ENCODE measurements around the gene ROBO2. TPM values are rescaled to one million over a fixed set of nuclear protein-coding genes. Genes with fewer than 3 reads are reported as not detected.

ROBO2 gene
- total RNA-seq, 2 donors from 2014 or later = not detected

DNA sequence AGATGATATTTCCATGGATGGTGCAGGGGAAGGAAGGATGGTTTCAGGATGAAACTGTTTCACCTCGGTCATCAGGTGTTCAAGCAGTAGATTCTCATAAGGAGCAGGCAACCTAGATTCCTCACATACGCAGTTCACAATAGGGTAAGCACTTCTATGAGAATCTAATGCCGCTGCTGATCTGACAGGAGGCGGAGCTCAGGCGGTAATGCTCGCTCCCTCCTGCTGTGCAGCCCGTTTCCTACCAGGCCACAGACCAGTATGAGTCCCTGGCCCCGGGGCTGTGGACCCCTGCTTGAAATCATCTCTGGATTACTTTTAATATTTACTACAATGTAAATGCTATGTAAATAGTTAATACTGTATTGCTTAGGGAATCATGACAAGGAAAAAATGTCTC lies 241.8 kb downstream of the ROBO2 start:
- Mint-ChIP-seq H3K27me3 (ENCODE audit: low read depth) (no peaks in the 10 kb centered on the region), H3K4me1 (ENCODE audit: low read depth) (no peaks in the 10 kb centered on the region), H3K9me3 (peaks cover 4 to 8% of the 10 kb centered on the region in 2 donors), H3K36me3 (ENCODE audit: insufficient read depth in 2 of 2) (peaks cover 1 to 2% of the 10 kb centered on the region in 2 donors), H3K4me3 (no peak overlapping the region), H3K27ac (no peak overlapping the region)
- no peak for ATAC-seq (replicated peaks in 1 of 2)
- no peak for DNase-seq

DNA sequence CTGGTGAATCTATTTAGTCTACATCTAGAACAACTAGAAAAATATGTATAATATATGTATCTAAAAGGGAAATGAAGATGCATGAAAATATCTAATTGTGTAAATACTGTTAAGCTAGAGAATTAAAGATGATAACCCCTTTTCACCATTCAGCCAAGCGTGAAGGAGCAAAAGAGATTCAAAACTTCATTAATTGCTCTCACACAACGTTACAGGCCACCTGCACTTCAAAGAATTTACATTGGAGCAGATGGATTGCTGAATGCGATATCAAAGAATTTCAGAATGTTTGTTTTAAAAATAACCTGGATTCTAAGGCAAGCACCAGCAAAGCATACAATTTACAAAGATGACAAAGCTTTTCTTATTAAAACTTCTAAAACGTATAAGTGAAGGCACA lies 243.2 kb downstream of the ROBO2 start:
- no peak overlapping the region for H3K4me3 Mint-ChIP-seq
- H3K27me3 Mint-ChIP-seq (ENCODE audit: low read depth) = no peaks in the 10 kb centered on the region
- H3K27ac Mint-ChIP-seq = no peak overlapping the region
- ATAC-seq (replicated peaks in 1 of 2) (no peak), DNase-seq (no peak)
- H3K36me3 Mint-ChIP-seq (ENCODE audit: insufficient read depth in 2 of 2) = peaks cover 0 to 2% of the 10 kb centered on the region in 2 donors
- H3K9me3 Mint-ChIP-seq = peaks cover 3 to 4% of the 10 kb centered on the region in 2 donors
- no peaks in the 10 kb centered on the region for H3K4me1 Mint-ChIP-seq (ENCODE audit: low read depth)

DNA sequence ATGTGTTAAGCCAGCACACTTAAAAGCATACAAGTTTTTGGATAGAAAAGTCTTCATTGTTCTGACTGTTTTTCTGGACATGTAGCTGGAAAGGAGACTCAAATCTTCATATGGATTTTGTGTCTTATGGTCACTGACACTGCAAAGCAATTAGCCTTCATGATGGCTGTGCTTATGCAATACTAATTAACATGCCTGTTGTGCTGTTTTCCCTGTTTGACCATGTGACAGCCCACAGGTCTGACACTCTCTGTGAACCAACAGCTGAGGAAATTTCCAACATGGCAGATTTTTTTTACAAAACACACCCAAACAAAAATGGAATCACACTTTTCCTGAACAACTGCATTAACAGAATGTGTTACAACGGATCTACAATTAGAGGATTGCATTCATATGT lies 248.4 kb downstream of the ROBO2 start:
- no peak for DNase-seq
- no peak for ATAC-seq (replicated peaks in 1 of 2)
- peaks cover 3 to 5% of the 10 kb centered on the region in 2 donors for H3K36me3 Mint-ChIP-seq (ENCODE audit: insufficient read depth in 2 of 2)
- no peaks in the 10 kb centered on the region for H3K27me3 Mint-ChIP-seq (ENCODE audit: low read depth)
- H3K4me3 Mint-ChIP-seq = no peak overlapping the region
- no peaks in the 10 kb centered on the region for H3K4me1 Mint-ChIP-seq (ENCODE audit: low read depth)
- peaks cover 6 to 21% of the 10 kb centered on the region in 2 donors for H3K9me3 Mint-ChIP-seq
- no peak overlapping the region for H3K27ac Mint-ChIP-seq

DNA sequence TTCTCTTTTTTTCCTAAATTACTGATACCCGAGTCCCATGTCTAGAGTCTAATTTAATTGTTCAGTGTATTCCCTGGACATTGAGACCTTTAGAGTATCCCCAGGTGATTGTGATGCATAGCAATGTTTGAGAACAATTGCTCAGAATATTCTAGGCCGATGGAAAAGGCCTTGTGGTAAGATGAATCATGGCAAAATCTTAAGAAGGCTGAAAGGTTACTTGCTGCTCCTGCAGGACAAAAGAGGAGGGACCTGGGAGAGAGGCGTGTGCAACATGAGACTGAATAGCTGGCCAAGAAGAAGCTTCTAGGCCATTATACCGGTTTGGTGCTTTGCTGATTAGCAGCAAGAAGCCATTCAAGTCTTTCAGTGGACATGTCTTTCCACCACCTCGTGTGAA lies 256.6 kb downstream of the ROBO2 start:
- Mint-ChIP-seq H3K4me1 (ENCODE audit: low read depth) (no peaks in the 10 kb centered on the region), H3K27ac (no peak overlapping the region), H3K4me3 (no peak overlapping the region), H3K36me3 (ENCODE audit: insufficient read depth in 2 of 2) (peaks cover 3 to 5% of the 10 kb centered on the region in 2 donors), H3K27me3 (ENCODE audit: low read depth) (no peaks in the 10 kb centered on the region), H3K9me3 (peaks cover 12 to 31% of the 10 kb centered on the region in 2 donors)
- ATAC-seq (replicated peaks in 1 of 2) (no peak), DNase-seq (no peak)

DNA sequence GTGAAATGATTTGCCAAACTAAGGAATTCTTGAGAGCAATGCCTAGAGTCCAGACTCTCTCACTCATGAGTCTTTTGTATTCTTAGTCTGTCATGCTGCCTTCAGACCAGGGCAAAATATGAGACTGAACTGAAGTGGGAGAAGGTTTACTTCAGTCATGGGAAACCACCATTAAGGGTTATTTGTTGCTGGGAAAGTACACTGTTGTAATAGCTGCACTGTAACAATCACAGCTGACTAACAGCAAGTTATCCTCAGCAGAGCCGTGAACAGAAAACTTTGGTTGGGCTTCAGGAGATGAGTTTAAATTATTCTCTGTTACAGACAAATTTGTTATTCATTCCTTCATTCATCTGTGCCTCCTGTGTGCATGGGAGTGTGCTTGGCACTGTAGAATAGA lies 258.5 kb downstream of the ROBO2 start:
- Mint-ChIP-seq H3K27ac (no peak overlapping the region), H3K27me3 (ENCODE audit: low read depth) (no peaks in the 10 kb centered on the region), H3K4me1 (ENCODE audit: low read depth) (no peaks in the 10 kb centered on the region), H3K4me3 (no peak overlapping the region), H3K9me3 (peaks cover 10 to 18% of the 10 kb centered on the region in 2 donors), H3K36me3 (ENCODE audit: insufficient read depth in 2 of 2) (peaks cover 0 to 2% of the 10 kb centered on the region in 2 donors)
- DNase-seq = no peak
- ATAC-seq (replicated peaks in 1 of 2) = no peak

DNA sequence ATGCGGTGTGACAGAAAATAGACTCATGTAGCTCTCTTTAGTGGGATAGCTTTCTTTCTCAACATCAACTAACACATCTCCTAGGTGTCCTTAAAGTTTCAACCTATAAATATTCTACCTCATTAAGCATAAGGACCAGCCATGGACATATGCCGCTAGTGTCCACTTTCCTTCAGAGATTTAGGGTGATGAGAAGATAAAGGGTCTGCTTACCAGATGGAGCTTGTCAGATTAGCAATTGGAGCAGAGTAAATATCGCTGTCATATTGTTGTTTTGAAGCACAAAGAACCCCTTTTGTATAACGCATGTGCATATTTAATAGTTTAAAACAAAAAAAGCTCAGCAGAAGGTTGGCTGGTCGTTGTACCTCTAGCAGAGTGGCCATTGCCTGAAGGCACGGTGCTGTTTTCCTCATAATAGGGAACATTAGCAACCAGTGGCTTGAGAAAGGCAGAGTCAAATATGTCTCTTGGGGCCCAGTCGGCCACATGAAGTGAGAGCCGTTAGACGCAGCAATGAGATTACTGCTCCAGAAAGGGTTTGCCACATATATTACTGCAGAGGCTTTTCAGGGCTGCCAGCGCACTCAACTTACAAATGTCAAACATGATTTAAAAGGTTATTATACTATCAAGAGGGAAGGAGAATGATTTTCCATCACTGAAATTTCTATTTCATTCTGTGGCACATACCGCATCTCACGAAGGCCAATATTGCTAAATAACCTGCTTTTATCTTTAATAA lies 264.2 kb downstream of the ROBO2 start:
- H3K36me3 Mint-ChIP-seq (ENCODE audit: insufficient read depth in 2 of 2) = peaks cover 0 to 2% of the 10 kb centered on the region in 2 donors
- no peaks in the 10 kb centered on the region for H3K27me3 Mint-ChIP-seq (ENCODE audit: low read depth)
- H3K9me3 Mint-ChIP-seq = peaks cover 0 to 3% of the 10 kb centered on the region in 2 donors
- ATAC-seq (replicated peaks in 1 of 2) = no peak
- no peak overlapping the region for H3K27ac Mint-ChIP-seq
- no peaks in the 10 kb centered on the region for H3K4me1 Mint-ChIP-seq (ENCODE audit: low read depth)
- no peak for DNase-seq
- H3K4me3 Mint-ChIP-seq = no peak overlapping the region

DNA sequence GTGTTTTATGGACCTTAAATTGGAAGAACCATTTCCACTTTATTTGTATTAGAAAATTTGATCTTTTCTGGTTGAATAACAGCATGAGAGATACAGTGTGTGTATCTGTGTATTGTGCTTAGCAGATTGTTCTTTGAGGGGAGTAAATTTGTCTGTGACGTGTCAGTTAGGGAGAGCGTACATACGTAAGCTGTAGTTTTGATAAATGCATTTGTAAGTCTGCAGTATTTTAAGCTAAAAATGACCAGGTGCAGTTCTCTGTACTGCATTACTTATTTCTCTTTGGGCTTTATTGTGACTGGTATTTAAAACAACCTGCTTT lies 264.8 kb downstream of the ROBO2 start:
- peaks cover 0 to 2% of the 10 kb centered on the region in 2 donors for H3K9me3 Mint-ChIP-seq

DNA sequence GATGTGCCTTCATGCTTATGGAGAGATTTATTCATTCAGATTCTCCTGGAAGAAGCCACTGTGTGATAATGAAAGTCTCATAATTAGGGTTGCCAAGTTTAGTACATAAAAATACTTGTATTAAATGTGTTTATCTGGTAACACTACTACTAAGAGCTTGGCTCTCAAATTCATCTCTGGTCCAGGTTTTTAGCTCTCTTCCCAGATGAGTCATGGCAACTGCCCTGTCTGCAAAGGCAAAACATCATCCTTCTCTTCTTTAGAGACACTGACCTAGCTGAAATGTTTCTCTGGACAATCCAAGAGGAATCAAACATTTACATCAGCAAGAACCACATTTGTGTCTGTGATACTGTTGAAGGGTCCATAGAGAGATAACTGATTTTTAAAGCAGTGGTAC lies 269.6 kb downstream of the ROBO2 start:
- ATAC-seq (replicated peaks in 1 of 2) = no peak

More for the DNA sequence above, 264.8 kb downstream of the ROBO2 start:
- no peaks in the 10 kb centered on the region for H3K27me3 Mint-ChIP-seq (ENCODE audit: low read depth)
- DNase-seq = no peak
- H3K4me3 Mint-ChIP-seq = no peak overlapping the region
- H3K4me1 Mint-ChIP-seq (ENCODE audit: low read depth) = no peaks in the 10 kb centered on the region
- peaks cover 0 to 2% of the 10 kb centered on the region in 2 donors for H3K36me3 Mint-ChIP-seq (ENCODE audit: insufficient read depth in 2 of 2)
- no peak overlapping the region for H3K27ac Mint-ChIP-seq
- ATAC-seq (replicated peaks in 1 of 2) = no peak

DNA sequence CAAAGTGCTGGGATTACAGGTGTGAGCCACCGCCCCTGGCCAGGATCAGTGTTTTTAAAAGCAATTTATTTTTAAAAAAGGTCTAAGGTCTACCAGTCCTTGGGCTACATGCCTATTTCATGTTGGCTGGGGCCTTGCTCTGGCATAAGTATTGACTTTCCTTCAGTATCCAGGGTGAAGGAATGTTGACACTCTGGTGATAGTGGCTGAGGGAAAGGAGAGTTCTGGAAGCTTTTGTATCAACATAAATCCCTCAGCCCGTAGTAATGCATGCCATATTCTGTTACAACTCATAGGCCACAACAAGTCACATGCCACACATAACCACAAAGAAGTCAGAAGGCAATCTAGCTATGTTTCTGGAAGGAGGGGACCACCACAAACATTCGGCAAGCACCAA lies 273.9 kb downstream of the ROBO2 start:
- Mint-ChIP-seq H3K4me1 (ENCODE audit: low read depth) (no peaks in the 10 kb centered on the region), H3K36me3 (ENCODE audit: insufficient read depth in 2 of 2) (no peaks in the 10 kb centered on the region), H3K9me3 (peaks cover 0 to 2% of the 10 kb centered on the region in 2 donors), H3K27ac (no peak overlapping the region), H3K4me3 (no peak overlapping the region), H3K27me3 (ENCODE audit: low read depth) (no peaks in the 10 kb centered on the region)
- ATAC-seq (replicated peaks in 1 of 2) = no peak
- no peak for DNase-seq

More for the DNA sequence above, 269.6 kb downstream of the ROBO2 start:
- peaks cover 0 to 2% of the 10 kb centered on the region in 2 donors for H3K9me3 Mint-ChIP-seq
- H3K27me3 Mint-ChIP-seq (ENCODE audit: low read depth) = no peaks in the 10 kb centered on the region
- no peak for DNase-seq
- H3K27ac Mint-ChIP-seq = no peak overlapping the region
- H3K4me3 Mint-ChIP-seq = no peak overlapping the region
- H3K4me1 Mint-ChIP-seq (ENCODE audit: low read depth) = no peaks in the 10 kb centered on the region
- no peaks in the 10 kb centered on the region for H3K36me3 Mint-ChIP-seq (ENCODE audit: insufficient read depth in 2 of 2)

DNA sequence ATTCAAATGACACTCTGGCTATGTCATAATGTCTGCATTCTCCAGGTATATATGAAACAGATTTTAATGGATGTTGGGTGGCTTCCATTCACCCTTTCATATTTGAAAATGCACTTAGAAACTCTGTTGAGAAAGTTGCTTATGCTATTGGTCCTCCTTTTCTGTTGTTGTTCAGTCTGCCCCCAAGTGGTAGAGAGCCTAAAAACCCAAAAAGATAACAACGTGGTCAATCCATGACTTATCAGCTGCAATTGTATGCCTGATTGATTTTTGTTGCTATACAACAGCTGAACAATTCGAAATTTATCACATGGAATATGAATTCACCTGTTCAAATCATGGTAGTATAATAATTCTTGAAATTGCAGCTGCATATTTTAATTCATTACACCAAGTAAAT lies 279.8 kb downstream of the ROBO2 start:
- H3K36me3 Mint-ChIP-seq (ENCODE audit: insufficient read depth in 2 of 2) = no peaks in the 10 kb centered on the region
- H3K9me3 Mint-ChIP-seq = peaks cover 3 to 4% of the 10 kb centered on the region in 2 donors
- no peak overlapping the region for H3K27ac Mint-ChIP-seq
- ATAC-seq (replicated peaks in 1 of 2) = no peak
- no peaks in the 10 kb centered on the region for H3K4me1 Mint-ChIP-seq (ENCODE audit: low read depth)
- DNase-seq = no peak
- no peaks in the 10 kb centered on the region for H3K27me3 Mint-ChIP-seq (ENCODE audit: low read depth)
- no peak overlapping the region for H3K4me3 Mint-ChIP-seq

DNA sequence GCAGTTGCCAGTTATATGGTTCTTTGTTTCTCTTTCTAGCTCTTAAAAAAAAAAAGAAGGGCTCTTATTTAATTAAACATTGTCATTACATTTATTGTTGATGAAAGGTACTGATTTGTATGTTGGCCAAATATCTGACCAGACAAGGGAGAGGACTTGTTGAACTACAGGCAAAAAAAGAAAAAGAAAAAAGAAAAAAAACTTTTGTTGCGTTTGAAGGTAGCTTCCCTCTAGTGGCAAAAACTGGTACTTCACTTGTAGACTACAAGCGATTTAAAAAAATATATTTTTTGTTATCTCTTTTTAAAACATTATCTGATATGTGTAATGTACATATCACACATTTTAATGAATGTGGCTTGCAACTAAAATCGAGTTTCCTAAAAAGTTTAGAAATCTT lies 280.6 kb downstream of the ROBO2 start:
- H3K27me3 Mint-ChIP-seq (ENCODE audit: low read depth) = no peaks in the 10 kb centered on the region
- H3K4me1 Mint-ChIP-seq (ENCODE audit: low read depth) = no peaks in the 10 kb centered on the region
- H3K27ac Mint-ChIP-seq = no peak overlapping the region
- no peaks in the 10 kb centered on the region for H3K36me3 Mint-ChIP-seq (ENCODE audit: insufficient read depth in 2 of 2)
- ATAC-seq (replicated peaks in 1 of 2) (no peak), DNase-seq (no peak)
- H3K9me3 Mint-ChIP-seq = peaks cover 3 to 4% of the 10 kb centered on the region in 2 donors
- H3K4me3 Mint-ChIP-seq = no peak overlapping the region

DNA sequence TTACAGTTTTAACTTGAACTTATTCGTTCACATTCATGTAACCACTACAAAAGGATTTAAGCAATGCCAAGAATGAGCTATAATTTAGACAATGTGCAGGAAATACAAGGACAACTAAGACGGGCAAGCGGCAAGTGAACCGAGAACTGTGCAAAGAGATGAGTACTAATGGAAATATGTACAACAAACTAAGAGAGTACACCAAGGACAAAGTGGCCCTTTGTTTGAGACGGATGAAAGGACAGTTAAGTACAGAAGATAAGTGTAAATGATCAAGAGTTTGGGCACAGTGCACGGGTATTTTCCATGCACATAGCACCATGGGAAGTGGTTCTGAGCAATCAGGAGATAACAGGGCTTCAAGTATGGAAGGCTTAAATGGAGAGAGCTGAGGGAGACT lies 281.7 kb downstream of the ROBO2 start:
- Mint-ChIP-seq H3K36me3 (ENCODE audit: insufficient read depth in 2 of 2) (no peaks in the 10 kb centered on the region), H3K27me3 (ENCODE audit: low read depth) (no peaks in the 10 kb centered on the region), H3K4me1 (ENCODE audit: low read depth) (no peaks in the 10 kb centered on the region), H3K9me3 (peaks cover 3 to 4% of the 10 kb centered on the region in 2 donors), H3K27ac (no peak overlapping the region), H3K4me3 (no peak overlapping the region)
- ATAC-seq (replicated peaks in 1 of 2) (no peak), DNase-seq (no peak)

DNA sequence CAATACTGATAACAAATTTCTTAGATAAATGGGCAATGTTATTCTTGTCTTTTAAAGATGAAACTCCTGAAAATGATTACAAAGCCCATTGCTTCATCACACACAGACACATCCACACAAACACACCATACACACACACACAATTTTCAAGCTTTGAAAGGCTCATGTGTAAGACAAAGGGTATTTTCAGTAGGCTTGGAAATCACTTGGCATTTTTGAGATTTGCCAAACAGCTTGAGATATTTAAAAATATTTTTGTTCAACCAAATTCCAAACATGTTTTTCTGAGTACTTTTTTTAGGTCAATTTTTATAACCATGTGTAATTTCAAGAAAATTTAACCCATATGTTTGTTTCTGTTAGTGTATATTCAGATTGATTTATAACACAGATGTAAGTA lies 283.7 kb downstream of the ROBO2 start:
- H3K4me3 Mint-ChIP-seq = no peak overlapping the region
- DNase-seq (no peak), ATAC-seq (replicated peaks in 1 of 2) (no peak)
- peaks cover 3 to 6% of the 10 kb centered on the region in 2 donors for H3K9me3 Mint-ChIP-seq
- no peaks in the 10 kb centered on the region for H3K27me3 Mint-ChIP-seq (ENCODE audit: low read depth)
- no peak overlapping the region for H3K27ac Mint-ChIP-seq
- no peaks in the 10 kb centered on the region for H3K36me3 Mint-ChIP-seq (ENCODE audit: insufficient read depth in 2 of 2)
- no peaks in the 10 kb centered on the region for H3K4me1 Mint-ChIP-seq (ENCODE audit: low read depth)

DNA sequence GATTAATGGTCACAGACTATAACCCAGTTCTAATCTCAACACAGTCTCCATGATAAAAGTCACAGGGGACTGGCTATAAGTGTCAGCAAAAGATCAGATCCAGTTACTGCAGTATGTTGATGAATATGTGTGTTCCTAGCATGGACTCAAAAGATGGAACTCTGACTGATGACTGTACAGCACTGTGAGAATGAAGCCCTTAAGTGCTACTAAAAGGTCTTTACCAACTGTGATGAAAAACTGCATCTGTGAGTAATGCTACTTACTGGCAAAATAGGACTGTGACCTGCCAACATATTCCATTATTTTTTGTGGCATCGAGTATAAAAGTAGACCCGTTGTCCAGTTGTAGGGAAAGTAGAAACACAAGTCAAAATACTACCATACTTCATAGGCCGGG lies 284.2 kb downstream of the ROBO2 start:
- Mint-ChIP-seq H3K4me1 (ENCODE audit: low read depth) (no peaks in the 10 kb centered on the region), H3K9me3 (peaks cover 3 to 6% of the 10 kb centered on the region in 2 donors), H3K27me3 (ENCODE audit: low read depth) (no peaks in the 10 kb centered on the region), H3K4me3 (no peak overlapping the region), H3K27ac (no peak overlapping the region), H3K36me3 (ENCODE audit: insufficient read depth in 2 of 2) (no peaks in the 10 kb centered on the region)
- DNase-seq = no peak
- ATAC-seq (replicated peaks in 1 of 2) = no peak

All from activated T-cell treated with anti-CD3 and anti-CD28 coated beads, Interleukin-2, amount 50 U/mL, for 72 hours (primary cell).